B cell (primary cell): ENCODE results near the gene LAIR2. TPM values are rescaled to one million over a fixed set of nuclear protein-coding genes. Genes with fewer than 3 reads are reported as not detected.

Experiments used
- ATAC-seq: fragments of 200-7000 bp; cut with Tn5 transposase; one replicate; pipeline ENCODE4 v1.10.0; 2021; ENCODE audit warnings: low read depth, mild to moderate bottlenecking, moderate number of reproducible peaks, moderate library complexity
- CTCF ChIA-PET: fragments of 350-600 bp; sonication (Branson Sonifier 250); formaldehyde crosslinking; loops from one replicate; lab custom pipeline; 2021; ENCODE audit warnings: antibody characterized with exemption, inconsistent platforms; lab: Charles Lee
- POLR2A ChIA-PET: fragments of 350-600 bp; sonication (Branson Sonifier 250); formaldehyde crosslinking; loops from one replicate; lab custom pipeline; 2021; ENCODE audit warnings: antibody characterized with exemption; lab: Charles Lee
- DNase-seq: peaks from one replicate; pipeline ENCODE4 v3.0.0; 2013
- H2AFZ ChIP-seq: 2 replicates; pipeline ENCODE4 v1.6.1; 2012; ENCODE audit warnings: mild to moderate bottlenecking, low read depth, low read length; ENCODE audit not compliant: insufficient read depth, poor library complexity, severe bottlenecking
- H3K27ac ChIP-seq, 2 donors: 1 replicate in 1 of 2; 2 replicates in 1 of 2; pipeline ENCODE4 v1.5.1; 2012 to 2013; ENCODE audit warnings: low read length in 2 of 2, mild to moderate bottlenecking in 2 of 2, moderate library complexity in 1 of 2
- H3K27me3 ChIP-seq, 4 experiments: fragments of 200-600 bp in 1 of 4; sonication (generic) in 1 of 4; replicated peaks in 1 of 4; 1 replicate in 2 of 4; 2 replicates in 2 of 4; pipeline versions ENCODE4 v1.6.1 to v1.7.0; 2013 to 2016; ENCODE audit warnings: low read length in 3 of 4, mild to moderate bottlenecking in 2 of 4, mixed read lengths in 1 of 4, moderate library complexity in 1 of 4; ENCODE audit not compliant: insufficient read depth in 4 of 4, control insufficient read depth in 3 of 4; ENCODE audit errors: control extremely low read depth in 1 of 4
- H3K36me3 ChIP-seq, 2 experiments: replicated peaks in 1 of 2; 1 replicate in 1 of 2; 2 replicates in 1 of 2; pipeline versions ENCODE4 v1.6.1 to v1.7.1; 2013; ENCODE audit warnings: low read length in 1 of 2; ENCODE audit not compliant: insufficient read depth in 2 of 2, control insufficient read depth in 1 of 2; ENCODE audit errors: control extremely low read depth in 1 of 2, extremely low read depth in 1 of 2
- H3K4me1 ChIP-seq, 2 donors: fragments of 200-600 bp in 1 of 2; sonication (generic) in 1 of 2; 1 replicate in 1 of 2; 2 replicates in 1 of 2; pipeline versions ENCODE4 v1.5.1 to v1.6.1; 2013 to 2017; ENCODE audit warnings: low read length in 2 of 2; ENCODE audit not compliant: control insufficient read depth in 2 of 2, insufficient read depth in 2 of 2
- H3K4me2 ChIP-seq: replicated peaks from 2 replicates; pipeline ENCODE3; 2012; ENCODE audit warnings: mild to moderate bottlenecking, low read depth, low read length; ENCODE audit not compliant: poor library complexity, severe bottlenecking
- H3K4me3 ChIP-seq, 5 experiments: fragments of 200-600 bp in 1 of 5; sonication (generic) in 1 of 5; 1 replicate in 3 of 5; 2 replicates in 2 of 5; pipeline versions ENCODE4 v1.5.1 to v1.7.0; 2011 to 2016; ENCODE audit warnings: low read length in 4 of 5, mild to moderate bottlenecking in 4 of 5, low read depth in 2 of 5, control low read depth in 1 of 5, moderate library complexity in 1 of 5; ENCODE audit not compliant: insufficient read depth in 1 of 5; ENCODE audit errors: control extremely low read depth in 1 of 5, extremely low read depth in 1 of 5
- H3K79me2 ChIP-seq: fragments of 200-600 bp; sonication (generic); one replicate; pipeline ENCODE4 v1.6.0; 2016; ENCODE audit warnings: low read length; ENCODE audit not compliant: control insufficient read depth, insufficient read depth
- H3K9ac ChIP-seq: fragments of 200-600 bp; sonication (generic); 2 replicates; pipeline ENCODE4 v1.6.1; 2017; ENCODE audit warnings: mild to moderate bottlenecking, low read length, moderate library complexity
- H3K9me3 ChIP-seq, 3 donors: one replicate each; pipeline versions ENCODE4 v1.6.1 to v1.7.1; 2013; ENCODE audit warnings: low read length in 2 of 3; ENCODE audit not compliant: control insufficient read depth in 2 of 3, insufficient read depth in 1 of 3; ENCODE audit errors: control extremely low read depth in 1 of 3
- H4K20me1 ChIP-seq: 2 replicates; pipeline ENCODE4 v1.6.0; 2012; ENCODE audit warnings: mild to moderate bottlenecking, low read length; ENCODE audit not compliant: insufficient read depth, control insufficient read depth, poor library complexity, severe bottlenecking
- H3K27ac Mint-ChIP-seq: one replicate; pipeline ENCODE4 v1.8.0; 2021; ENCODE audit warnings: mixed read lengths
- H3K27me3 Mint-ChIP-seq: one replicate; pipeline ENCODE4 v1.8.0; 2021; ENCODE audit warnings: mixed read lengths
- H3K4me1 Mint-ChIP-seq: one replicate; pipeline ENCODE4 v1.8.0; 2021; ENCODE audit warnings: mixed read lengths
- H3K4me3 Mint-ChIP-seq: one replicate; pipeline ENCODE4 v1.8.0; 2021; ENCODE audit warnings: mixed read lengths
- H3K9me3 Mint-ChIP-seq: one replicate; pipeline ENCODE4 v1.8.0; 2022; ENCODE audit warnings: mixed read lengths; ENCODE audit not compliant: insufficient read depth
- EZH2 ChIP-seq: IDR thresholded peaks from 2 replicates; pipeline ENCODE4 v1.6.1; 2012; ENCODE audit warnings: borderline replicate concordance, low read depth, mild to moderate bottlenecking, moderate library complexity, low read length; ENCODE audit not compliant: insufficient read depth, poor library complexity, severe bottlenecking
- WGBS: methylation state at CpG from one replicate; pipeline ENCODE4 v1.1.5; 2013; ENCODE audit warnings: missing lambda C conversion rate; ENCODE audit not compliant: insufficient coverage; 5-methylcytosine and 5-hydroxymethylcytosine counted together
- intact Hi-C: fragments of 100-400 bp; cut with micrococcal nuclease; formaldehyde crosslinking; loops from one replicate; pipeline ENCODE4 v1.10.0; 2022
- polyA minus RNA-seq: library from RNA; depleted of rRNA, polyadenylated mRNA; stranded (reverse); fragments of >200 nt; gene quantifications from 2 replicates; pipeline ENCODE4 v1.2.3, GENCODE V29; 2012
- polyA plus RNA-seq: library from polyadenylated mRNA; depleted of rRNA; stranded (reverse); fragments of >200 nt; gene quantifications from 2 replicates; pipeline ENCODE4 v1.2.3, GENCODE V29; 2012
- total RNA-seq, 2 donors: library from RNA; stranded (reverse); fragments of 120-200 nt in 1 of 2; gene quantifications; 1 replicate in 1 of 2; 2 replicates in 1 of 2; pipeline versions ENCODE4 v1.2.3 to v1.2.4, GENCODE V29; 2013 to 2022
- TF ChIP-seq, protein P1 (sequence below): fragments of 200-600 bp; IDR thresholded peaks from one replicate; pipeline ENCODE4 v1.8.0; 2022; ENCODE audit warnings: antibody characterized with exemption, mild to moderate bottlenecking

LAIR2 gene, protein sequence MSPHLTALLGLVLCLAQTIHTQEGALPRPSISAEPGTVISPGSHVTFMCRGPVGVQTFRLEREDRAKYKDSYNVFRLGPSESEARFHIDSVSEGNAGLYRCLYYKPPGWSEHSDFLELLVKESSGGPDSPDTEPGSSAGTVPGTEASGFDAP
- total RNA-seq (not detected in 2 replicates), polyA plus RNA-seq (2.2 TPM in 1 of 2 replicates, not detected in the other), polyA minus RNA-seq (1.4 TPM in 1 of 2 replicates, not detected in the other)
- not detected for total RNA-seq (2013)

DNA sequence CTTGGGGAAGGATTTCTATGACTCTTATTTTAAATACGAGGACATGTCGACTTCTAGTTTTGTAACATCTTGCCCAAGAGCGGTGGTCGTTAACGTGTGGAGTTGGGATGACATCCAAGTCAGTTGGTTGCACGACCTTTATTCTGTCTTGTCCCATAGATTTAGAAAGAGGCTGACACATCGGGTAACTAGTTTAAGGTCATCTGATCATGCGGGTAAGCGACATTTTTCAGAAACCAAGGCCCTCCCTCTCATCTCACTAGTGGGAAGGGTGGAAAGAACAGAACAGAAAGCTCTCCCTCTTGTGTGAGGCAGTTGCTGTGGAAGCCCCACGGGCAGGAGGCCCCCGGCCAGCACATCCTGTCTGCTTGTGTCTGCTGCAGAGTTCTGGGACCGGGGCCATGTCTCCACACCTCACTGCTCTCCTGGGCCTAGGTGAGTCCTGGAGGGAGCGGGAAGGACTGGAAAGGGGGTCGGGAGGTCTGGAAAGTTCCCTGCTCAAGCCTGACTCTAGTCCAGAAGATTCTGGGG, at the start of gene LAIR2:
Gene LAIR2 (plus strand): TSS at position 314 of the 531 bp plus-strand sequence. CDS start 88 bp downstream, at position 402.
- peak within 1 kb of the TSS; percentile 32 for H3K27ac Mint-ChIP-seq
- ATAC-seq, result no peak
- CTCF ChIA-PET, result no interaction called here

More for the DNA sequence above, at the start of gene LAIR2:
- POLR2A ChIA-PET, result no interaction called here
- Histone ChIP-seq H3K79me2 (no peaks in the 10 kb centered on the region), H4K20me1 (no peaks in the 10 kb centered on the region), H3K27ac (no peak within 1 kb of the TSS), H3K27me3 (peaks cover 0 to 9% (median under 1%) of the 10 kb centered on the region in 4 experiments), H3K4me1 (peaks cover 8 to 13% of the 10 kb centered on the region in 2 donors), H3K9ac (no peak within 1 kb of the TSS), H3K4me3 (peak within 1 kb of the TSS in 2 of 5 experiments; percentile 36 to 41), H3K9me3 (peaks cover 0 to 4% (median 0%) of the 10 kb centered on the region in 3 donors), H3K4me2 (no peak within 1 kb of the TSS), H3K36me3 (no peaks in the 10 kb centered on the region), H2AFZ (no peak within 1 kb of the TSS)
- DNase-seq, result no peak
- Mint-ChIP-seq H3K27me3 (peaks cover 34% of the 10 kb centered on the region), H3K4me1 (peaks cover 16% of the 10 kb centered on the region), H3K9me3 (no peaks in the 10 kb centered on the region), H3K4me3 (no peak within 1 kb of the TSS)
- 77% methylated on average over 7 of the region's 14 CpGs for WGBS
- TF ChIP-seq, protein P1, sequence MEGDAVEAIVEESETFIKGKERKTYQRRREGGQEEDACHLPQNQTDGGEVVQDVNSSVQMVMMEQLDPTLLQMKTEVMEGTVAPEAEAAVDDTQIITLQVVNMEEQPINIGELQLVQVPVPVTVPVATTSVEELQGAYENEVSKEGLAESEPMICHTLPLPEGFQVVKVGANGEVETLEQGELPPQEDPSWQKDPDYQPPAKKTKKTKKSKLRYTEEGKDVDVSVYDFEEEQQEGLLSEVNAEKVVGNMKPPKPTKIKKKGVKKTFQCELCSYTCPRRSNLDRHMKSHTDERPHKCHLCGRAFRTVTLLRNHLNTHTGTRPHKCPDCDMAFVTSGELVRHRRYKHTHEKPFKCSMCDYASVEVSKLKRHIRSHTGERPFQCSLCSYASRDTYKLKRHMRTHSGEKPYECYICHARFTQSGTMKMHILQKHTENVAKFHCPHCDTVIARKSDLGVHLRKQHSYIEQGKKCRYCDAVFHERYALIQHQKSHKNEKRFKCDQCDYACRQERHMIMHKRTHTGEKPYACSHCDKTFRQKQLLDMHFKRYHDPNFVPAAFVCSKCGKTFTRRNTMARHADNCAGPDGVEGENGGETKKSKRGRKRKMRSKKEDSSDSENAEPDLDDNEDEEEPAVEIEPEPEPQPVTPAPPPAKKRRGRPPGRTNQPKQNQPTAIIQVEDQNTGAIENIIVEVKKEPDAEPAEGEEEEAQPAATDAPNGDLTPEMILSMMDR, result no peak
- no peak for TF ChIP-seq EZH2
- intact Hi-C loops, result no loop called here
